GM23248 (cell line): ENCODE results near the gene CPNE7. TPM values are rescaled to one million over a fixed set of nuclear protein-coding genes. Genes with fewer than 3 reads are reported as not detected.

Source experiments
- DNase-seq: peaks from one replicate; pipeline ENCODE4 v3.0.0-alpha.2; 2015
- H2AFZ ChIP-seq: fragments of 200-600 bp; sonication (generic); 2 replicates; pipeline ENCODE4 v1.6.1; 2016; ENCODE audit warnings: antibody characterized with exemption
- H3F3A ChIP-seq: fragments of 200-600 bp; sonication (generic); 2 replicates; pipeline ENCODE4 v1.6.1; 2016; ENCODE audit warnings: mild to moderate bottlenecking, antibody characterized with exemption, mixed run types; ENCODE audit not compliant: insufficient read depth
- H3K27ac ChIP-seq: fragments of 200-600 bp; sonication (generic); 2 replicates; pipeline ENCODE4 v1.5.1; 2016; ENCODE audit warnings: mild to moderate bottlenecking
- H3K27me3 ChIP-seq: fragments of 200-600 bp; sonication (generic); replicated peaks from 2 replicates; pipeline ENCODE4 v1.6.1; 2016; ENCODE audit warnings: mild to moderate bottlenecking; ENCODE audit not compliant: insufficient read depth
- H3K36me3 ChIP-seq: fragments of 200-600 bp; sonication (generic); 2 replicates; pipeline ENCODE4 v1.6.1; 2016; ENCODE audit warnings: low read depth, mild to moderate bottlenecking
- H3K4me1 ChIP-seq: fragments of 200-600 bp; sonication (generic); 2 replicates; pipeline ENCODE4 v1.6.1; 2016; ENCODE audit warnings: mild to moderate bottlenecking; ENCODE audit not compliant: insufficient read depth
- H3K4me2 ChIP-seq: fragments of 200-600 bp; sonication (generic); one replicate; pipeline ENCODE4 v1.6.1; 2016; ENCODE audit warnings: mild to moderate bottlenecking; ENCODE audit not compliant: unreplicated experiment
- H3K4me3 ChIP-seq: fragments of 200-600 bp; sonication (generic); 2 replicates; pipeline ENCODE4 v1.5.1; 2016; ENCODE audit warnings: mild to moderate bottlenecking
- H3K79me2 ChIP-seq: fragments of 200-600 bp; sonication (generic); 2 replicates; pipeline ENCODE4 v1.6.1; 2016; ENCODE audit warnings: mild to moderate bottlenecking; ENCODE audit not compliant: insufficient read depth
- H3K9ac ChIP-seq: fragments of 200-600 bp; sonication (generic); 2 replicates; pipeline ENCODE4 v1.6.1; 2016; ENCODE audit warnings: mild to moderate bottlenecking
- H3K9me2 ChIP-seq: fragments of 200-600 bp; sonication (generic); 2 replicates; pipeline ENCODE4 v1.6.1; 2016; ENCODE audit warnings: mixed run types, mild to moderate bottlenecking, moderate library complexity; ENCODE audit not compliant: insufficient read depth
- H3K9me3 ChIP-seq: fragments of 200-600 bp; sonication (generic); one replicate; pipeline ENCODE4 v1.6.1; 2017; ENCODE audit warnings: low read depth
- H4K20me1 ChIP-seq: fragments of 200-600 bp; sonication (generic); 2 replicates; pipeline ENCODE4 v1.6.0; 2016; ENCODE audit not compliant: insufficient read depth
- EZH2 ChIP-seq: fragments of 200-600 bp; sonication (generic); IDR thresholded peaks from 2 replicates; pipeline ENCODE4 v1.6.1; 2018; ENCODE audit warnings: antibody characterized with exemption, mild to moderate bottlenecking; ENCODE audit not compliant: insufficient read depth, poor library complexity, severe bottlenecking
- EZH2phosphoT487 ChIP-seq: fragments of 200-600 bp; sonication (generic); IDR thresholded peaks from 2 replicates; pipeline ENCODE4 v1.6.1; 2018; ENCODE audit warnings: antibody characterized with exemption, moderate library complexity, mild to moderate bottlenecking, low read depth; ENCODE audit not compliant: insufficient read depth
- WGBS, 2 experiments: methylation state at CpG; one replicate each; pipeline ENCODE4 v1.1.6; 2015 to 2017; ENCODE audit warnings: low lambda C conversion rate in 2 of 2, low coverage in 1 of 2; ENCODE audit errors: missing lambda C conversion rate in 2 of 2; 5-methylcytosine and 5-hydroxymethylcytosine counted together
- in situ Hi-C: fragments of 300-500 bp; cut with MboI; formaldehyde crosslinking; loops from 2 replicates; pipeline ENCODE4 v1.15.0; 2020
- polyA plus RNA-seq: library from polyadenylated mRNA; unstranded; fragments of >200 nt; fragmentation: Nextera tagmentation; extraction: Ambion mirVana; gene quantifications from 2 replicates; pipeline ENCODE4 v1.2.1, GENCODE V29; 2016
- total RNA-seq: library from RNA; depleted of rRNA; stranded (reverse); fragments of >200 nt; shearing (Covaris generic); gene quantifications from 2 replicates; pipeline ENCODE4 v1.2.3, GENCODE V29; 2014

The CPNE7 gene
- total and polyA plus RNA-seq, 2 experiments from 2014 or later = 5.3 to 10.1 TPM

DNA sequence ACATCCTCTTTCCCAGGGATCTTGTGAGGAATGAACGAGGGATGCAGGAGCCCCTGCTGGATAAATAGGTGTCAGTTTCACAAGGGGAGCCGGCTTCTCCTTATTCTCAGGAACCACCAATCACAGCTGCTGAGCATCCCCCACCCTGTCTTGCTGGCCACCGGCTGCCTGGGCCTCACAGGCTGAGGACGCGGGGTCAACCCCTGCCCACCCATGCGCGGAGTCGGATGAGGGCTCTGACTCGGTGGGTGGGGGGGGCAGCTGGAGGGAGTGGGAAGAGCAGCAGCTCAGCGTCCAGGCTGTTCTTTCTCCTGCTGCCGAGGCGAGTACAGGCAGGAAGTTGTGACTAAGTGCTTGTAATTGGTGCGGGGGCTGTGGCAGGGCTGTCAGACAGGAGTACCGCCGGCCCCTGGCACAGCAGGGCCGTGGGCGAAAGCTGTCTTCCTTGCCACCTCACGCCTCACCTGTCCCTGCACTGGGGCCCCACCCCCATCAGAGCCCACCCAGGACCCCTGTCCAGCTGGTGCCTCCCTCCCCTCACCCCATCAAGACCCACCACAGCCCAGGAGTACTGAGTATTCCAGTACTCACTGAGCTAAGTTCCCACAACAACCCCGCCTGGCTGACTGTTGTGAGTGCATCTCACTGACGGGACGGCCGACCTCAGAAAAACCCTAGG is 26.9 kb downstream of the CPNE7 start:
- Histone ChIP-seq H3K27me3 (no peaks in the 10 kb centered on the region), H3K9me3 (no peaks in the 10 kb centered on the region), H3K27ac (peak overlapping the region; percentile 79), H3K4me1 (peaks cover 14% of the 10 kb centered on the region), H3K79me2 (no peaks in the 10 kb centered on the region), H3K4me2 (peak overlapping the region; percentile 76), H3K36me3 (no peaks in the 10 kb centered on the region), H3K4me3 (peak overlapping the region; percentile 40), H3K9me2 (no peaks in the 10 kb centered on the region), H3F3A (peaks cover 4% of the 10 kb centered on the region; the same call in 1 of the 2 replicates), H2AFZ (no peak overlapping the region), H4K20me1 (no peaks in the 10 kb centered on the region), H3K9ac (peak overlapping the region; percentile 65)
- TF ChIP-seq EZH2phosphoT487 (no peak), EZH2 (no peak)
- 3 to 6% methylated on average over 16 to 22 of the region's 22 CpGs for WGBS, 2 experiments
- peak; percentile 96 for DNase-seq
- in situ Hi-C loops = no loop called here

- H3F3A ChIP-seq = peaks cover 4% of the 10 kb centered on the region; the same call in 1 of the 2 replicates
- no peaks in the 10 kb centered on the region for H3K9me2 ChIP-seq
- H3K4me2 ChIP-seq = peak overlapping the region; percentile 76
- 33 to 36% methylated on average over 5 of the region's 5 CpGs for WGBS, 2 experiments
- H3K36me3 ChIP-seq = no peaks in the 10 kb centered on the region
- peak overlapping the region; percentile 79 for H3K27ac ChIP-seq
- H3K27me3 ChIP-seq = no peaks in the 10 kb centered on the region
- no peaks in the 10 kb centered on the region for H3K79me2 ChIP-seq
- peaks cover 14% of the 10 kb centered on the region for H3K4me1 ChIP-seq
- H3K4me3 ChIP-seq = no peak overlapping the region
- TF ChIP-seq EZH2phosphoT487 (no peak), EZH2 (no peak)
- H4K20me1 ChIP-seq = no peaks in the 10 kb centered on the region
- peak overlapping the region; percentile 65; the same call in 1 of the 2 replicates for H3K9ac ChIP-seq
- H3K9me3 ChIP-seq = no peaks in the 10 kb centered on the region
- in situ Hi-C loops = no loop called here
- H2AFZ ChIP-seq = no peak overlapping the region
- DNase-seq = no peak
These were observed 27.5 kb downstream of the CPNE7 start for GRCh38 chr16:89602952-89603590.

DNA sequence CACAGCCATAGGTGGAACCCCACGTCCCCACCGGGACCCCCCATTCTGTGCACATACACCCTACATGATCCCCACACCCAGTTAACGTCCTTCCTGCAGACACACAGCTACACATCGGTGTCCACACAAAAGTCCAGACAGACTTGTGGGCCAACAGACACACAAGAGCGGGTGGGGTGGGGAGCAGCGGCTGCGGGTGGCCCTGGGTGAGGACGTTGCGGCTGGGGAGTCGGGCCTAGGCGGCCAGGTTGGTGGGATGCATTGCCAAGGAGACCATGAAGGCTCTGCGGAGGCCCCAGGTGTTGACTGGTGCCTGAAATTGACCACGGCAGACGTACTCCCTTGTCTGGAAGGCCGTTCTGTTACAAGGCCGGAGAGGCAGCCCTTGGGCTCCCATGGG is 29.2 kb downstream of the CPNE7 start:
- Histone ChIP-seq H3K4me2 (no peak overlapping the region), H3K27me3 (no peaks in the 10 kb centered on the region), H3K27ac (no peak overlapping the region), H4K20me1 (no peaks in the 10 kb centered on the region), H3K9ac (no peak overlapping the region), H3K9me2 (no peaks in the 10 kb centered on the region), H3K4me3 (no peak overlapping the region), H2AFZ (no peak overlapping the region), H3K9me3 (no peaks in the 10 kb centered on the region), H3K79me2 (no peaks in the 10 kb centered on the region), H3K36me3 (no peaks in the 10 kb centered on the region), H3F3A (peaks cover 4% of the 10 kb centered on the region; the same call in 1 of the 2 replicates), H3K4me1 (peaks cover 14% of the 10 kb centered on the region)
- in situ Hi-C loops = no loop called here
- WGBS, 2 experiments = 24 to 26% methylated on average over 11 to 16 of the region's 16 CpGs
- TF ChIP-seq EZH2 (no peak), EZH2phosphoT487 (no peak)
- DNase-seq = no peak

DNA sequence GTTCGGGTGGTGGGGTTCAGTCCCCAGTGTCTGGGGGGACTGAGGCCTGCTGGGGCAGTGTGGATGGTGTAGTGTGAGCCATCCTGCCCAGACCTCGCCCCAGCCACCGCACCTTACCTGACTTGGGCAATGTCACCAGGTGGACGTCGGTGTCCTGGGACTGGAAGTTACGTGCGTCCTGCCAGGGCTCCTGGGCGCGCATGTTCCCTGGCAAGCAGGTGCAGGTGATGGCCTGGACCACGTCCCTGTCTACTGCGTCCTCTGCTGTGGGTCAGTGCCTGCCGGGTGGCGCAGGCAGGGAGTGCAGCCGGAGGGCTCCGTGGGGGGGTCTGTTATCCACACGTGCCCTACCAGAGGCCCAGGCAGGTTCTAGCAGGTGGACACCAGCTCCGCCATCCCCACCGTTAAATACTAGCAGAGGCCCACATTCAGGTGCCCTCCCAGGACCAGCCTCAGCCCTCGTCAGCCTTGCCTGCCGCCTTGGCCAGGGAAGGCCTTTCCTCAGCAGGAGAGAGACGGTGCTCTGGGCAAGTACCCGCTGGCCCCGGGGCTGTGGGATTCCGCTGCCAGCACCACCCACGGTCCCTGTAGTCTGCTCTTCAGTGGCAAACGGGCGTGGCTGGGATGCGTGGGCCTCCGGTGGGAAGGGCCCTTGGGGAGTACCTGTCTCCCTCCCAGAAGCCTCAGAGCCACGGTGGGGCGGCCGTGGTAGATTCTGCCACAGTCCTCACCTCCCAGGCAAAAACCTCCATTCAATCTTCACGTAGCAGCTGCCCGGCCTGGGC is 29.8 kb downstream of the CPNE7 start:
- DNase-seq = no peak
- in situ Hi-C loops = no loop called here
- Histone ChIP-seq H3K4me1 (peaks cover 14% of the 10 kb centered on the region), H3K27ac (no peak overlapping the region), H3K27me3 (no peaks in the 10 kb centered on the region), H3K36me3 (no peaks in the 10 kb centered on the region), H3K9ac (no peak overlapping the region), H3F3A (peaks cover 4% of the 10 kb centered on the region; the same call in 1 of the 2 replicates), H3K4me3 (no peak overlapping the region), H3K79me2 (no peaks in the 10 kb centered on the region), H2AFZ (no peak overlapping the region), H3K4me2 (no peak overlapping the region), H4K20me1 (no peaks in the 10 kb centered on the region), H3K9me3 (no peaks in the 10 kb centered on the region), H3K9me2 (no peaks in the 10 kb centered on the region)
- no peak for TF ChIP-seq EZH2phosphoT487
- no peak for TF ChIP-seq EZH2
- 64 to 65% methylated on average over 30 to 33 of the region's 34 CpGs for WGBS, 2 experiments
